Stimulated activated CD4-positive, alpha-beta T cell treated with anti-CD3 and anti-CD28 coated beads, Interleukin-4, amount 100 ng/mL, for 48 hours (primary cell): ENCODE measurements around the gene MCMBP.
"Not testable (repeated sequence)": the region's sequence is repeated elsewhere in the genome, so short reads cannot be mapped to it uniquely, and the experiment has no call there.

Experiments
- DNase-seq, 2 donors: peaks; one replicate each; pipeline ENCODE4 v3.0.0-alpha.2; 2020; ENCODE audit warnings: low read depth in 2 of 2

MCMBP gene

DNA sequence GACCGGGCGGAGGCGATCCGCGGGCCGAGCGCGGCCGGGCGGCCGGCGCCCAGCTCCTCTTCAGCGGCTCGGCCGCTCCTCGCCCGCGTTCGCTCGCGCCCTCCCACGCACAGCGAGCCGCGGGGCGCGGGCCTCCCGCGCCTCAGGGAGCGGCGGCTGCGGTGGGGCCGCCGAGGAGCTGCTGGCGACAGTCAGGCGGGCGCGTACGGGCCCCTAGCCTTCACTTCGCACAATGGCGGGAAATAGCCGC lies at the start of gene MCMBP:
Gene MCMBP (minus strand): TSS at position 234 of the 250 bp plus-strand sequence. CDS start 259 bp downstream, outside the sequence.
- DNase-seq, result no peak

GRCh38 chr10:119919826-119920225 lies 47.2 kb upstream of the MCMBP start:
- no peak for DNase-seq

DNA sequence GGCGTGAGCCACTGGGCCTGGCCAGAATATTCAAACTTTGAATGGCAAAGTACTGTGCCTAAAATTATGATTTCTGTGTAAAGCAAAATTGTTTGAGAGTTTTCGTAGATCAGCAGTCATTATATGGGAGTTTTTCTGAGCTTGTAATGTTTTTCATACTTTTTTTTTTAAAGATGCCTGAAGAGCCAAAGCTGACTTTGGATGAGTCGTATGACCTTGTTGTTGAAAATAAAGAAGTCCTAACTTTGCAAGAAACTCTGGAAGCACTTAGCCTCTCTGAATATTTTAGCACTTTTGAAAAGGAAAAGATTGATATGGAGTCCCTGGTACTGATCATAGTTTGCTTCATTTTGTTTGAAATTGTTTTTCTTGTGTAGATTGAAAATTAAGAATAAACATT lies 46.6 kb upstream of the MCMBP start:
- DNase-seq, result no peak

GRCh38 chr10:119917777-119918176 lies 45.1 kb upstream of the MCMBP start:
- DNase-seq, result no peak

DNA sequence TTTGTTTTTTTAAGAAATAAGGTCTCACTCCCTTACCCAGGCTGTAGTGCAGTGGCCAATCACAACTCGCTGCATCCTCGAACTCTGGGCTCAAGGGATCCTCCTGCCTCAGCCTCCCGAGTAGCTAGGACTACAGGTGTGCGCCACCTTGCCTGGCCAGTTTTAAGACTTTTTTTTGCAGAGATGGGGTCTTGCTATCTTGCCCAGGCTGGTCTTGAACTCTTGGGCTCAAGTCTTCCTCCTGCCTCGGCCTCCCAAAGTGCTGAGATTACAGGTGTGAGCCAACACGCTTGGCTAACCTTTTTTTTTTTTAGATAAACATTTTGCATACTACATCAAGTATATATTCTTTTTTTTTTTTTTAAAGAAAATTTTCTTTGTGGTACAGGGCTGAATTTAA lies 38.0 kb upstream of the MCMBP start:
- no peak for DNase-seq

DNA sequence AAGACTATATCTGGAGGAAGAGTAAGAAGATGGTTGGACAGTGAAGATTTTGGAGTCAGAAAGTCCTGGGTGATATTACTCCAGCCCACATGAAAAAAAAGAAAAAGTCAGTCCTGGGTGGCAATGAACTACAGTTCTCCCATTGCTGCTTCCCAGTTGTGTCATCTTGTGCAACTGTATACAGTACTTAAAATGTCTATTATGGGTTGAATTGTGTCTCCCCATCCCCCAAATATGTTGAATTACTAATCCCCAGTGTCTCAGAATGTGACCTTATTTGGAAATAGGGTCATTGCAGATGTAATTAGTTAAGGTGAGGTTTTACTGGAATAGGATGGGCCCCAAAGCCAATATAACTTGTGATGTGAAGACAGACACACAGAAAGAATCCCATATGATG lies 35.5 kb upstream of the MCMBP start:
- DNase-seq, result no peak

DNA sequence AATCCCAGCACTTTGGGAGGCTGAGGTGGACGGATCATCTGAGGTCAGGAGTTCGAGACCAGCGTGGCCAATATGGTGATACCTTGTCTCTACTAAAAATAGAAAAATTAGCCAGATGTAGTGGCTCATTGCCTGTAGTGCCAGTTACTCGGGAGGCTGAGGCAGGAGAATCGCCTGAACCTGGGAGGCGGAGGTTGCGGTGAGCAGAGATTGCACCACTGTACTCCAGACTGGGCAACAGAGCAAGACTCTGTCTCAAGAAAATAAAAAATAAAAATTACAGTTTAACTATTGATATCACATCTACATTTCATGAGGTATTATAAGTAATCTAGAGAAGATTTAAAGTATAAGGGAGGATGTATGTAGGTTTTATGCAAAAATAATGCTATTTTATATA lies 35.1 kb upstream of the MCMBP start:
- DNase-seq, result not testable (repeated sequence)

DNA sequence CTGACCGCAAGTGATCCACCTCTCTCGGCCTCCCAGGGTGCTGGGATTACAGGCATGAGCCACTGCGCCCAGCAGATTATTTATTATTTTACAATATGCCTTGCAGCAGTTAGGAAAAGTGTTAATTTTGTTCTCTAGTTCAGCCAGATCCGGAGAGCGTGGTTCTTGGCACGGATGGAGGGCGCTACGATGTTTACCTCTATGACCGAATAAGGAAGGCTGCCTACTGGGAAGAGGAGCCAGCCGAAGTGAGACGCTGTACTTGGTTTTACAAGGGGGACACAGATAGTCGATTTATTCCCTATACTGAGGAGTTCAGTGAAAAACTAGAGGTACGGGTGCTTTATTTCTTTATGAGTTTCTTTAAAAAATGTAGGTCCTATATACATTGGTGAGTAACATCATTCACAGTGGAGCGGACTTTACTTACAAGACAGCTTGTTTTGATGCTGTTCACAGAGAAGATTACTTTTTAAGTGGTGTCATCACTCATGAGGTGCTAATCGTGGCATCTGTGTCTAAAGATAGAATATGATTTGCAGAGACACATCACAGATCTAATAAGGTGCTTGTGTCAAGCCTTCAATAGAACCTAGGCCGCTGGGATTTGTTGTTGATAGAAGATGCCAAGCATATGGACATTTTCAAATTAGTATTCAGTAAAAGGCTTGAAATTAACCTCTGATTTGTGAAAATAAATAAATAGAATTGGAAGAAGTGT lies 31.5 kb upstream of the MCMBP start:
- no peak for DNase-seq

GRCh38 chr10:119898577-119898976 lies 25.9 kb upstream of the MCMBP start:
- DNase-seq, result no peak

DNA sequence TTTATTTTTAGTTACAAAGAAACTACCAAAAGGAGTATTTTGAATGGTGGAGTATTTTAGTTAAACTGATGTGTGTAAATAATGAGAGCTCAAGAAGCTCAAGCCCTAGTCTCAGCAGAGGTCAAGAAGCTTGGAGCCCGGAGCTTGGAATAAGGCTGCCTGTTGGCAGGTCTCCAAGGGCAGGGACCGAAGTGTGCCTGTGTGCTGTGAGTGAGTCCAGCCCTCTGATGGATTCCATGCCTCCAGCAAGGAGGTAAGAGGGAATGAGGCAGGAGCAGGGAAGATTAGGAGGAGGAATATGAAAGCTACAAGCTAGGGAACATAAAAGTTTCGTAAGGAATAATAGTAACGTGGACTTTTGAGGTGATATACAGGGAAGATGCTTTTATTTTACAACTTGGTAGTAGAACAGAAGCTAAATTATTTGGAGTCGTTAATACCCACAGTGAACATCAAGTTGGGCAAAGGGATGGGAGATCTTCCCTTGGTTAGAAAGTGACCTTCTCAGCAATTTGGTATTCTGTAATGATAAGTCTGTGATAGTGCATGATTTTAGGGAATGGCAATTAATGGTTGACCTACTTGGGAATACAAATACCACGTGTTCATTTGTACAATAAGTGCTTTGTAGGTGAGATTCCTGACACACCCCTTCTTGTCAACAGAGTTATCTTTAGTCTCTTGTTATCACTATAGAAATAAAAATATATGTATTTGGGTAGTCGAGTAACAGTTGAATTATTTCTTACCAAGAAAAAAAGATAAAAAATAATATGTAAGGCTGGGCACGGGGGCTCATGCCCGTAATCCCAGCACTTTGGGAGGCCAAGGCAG lies 24.5 kb upstream of the MCMBP start:
- DNase-seq, result no peak

DNA sequence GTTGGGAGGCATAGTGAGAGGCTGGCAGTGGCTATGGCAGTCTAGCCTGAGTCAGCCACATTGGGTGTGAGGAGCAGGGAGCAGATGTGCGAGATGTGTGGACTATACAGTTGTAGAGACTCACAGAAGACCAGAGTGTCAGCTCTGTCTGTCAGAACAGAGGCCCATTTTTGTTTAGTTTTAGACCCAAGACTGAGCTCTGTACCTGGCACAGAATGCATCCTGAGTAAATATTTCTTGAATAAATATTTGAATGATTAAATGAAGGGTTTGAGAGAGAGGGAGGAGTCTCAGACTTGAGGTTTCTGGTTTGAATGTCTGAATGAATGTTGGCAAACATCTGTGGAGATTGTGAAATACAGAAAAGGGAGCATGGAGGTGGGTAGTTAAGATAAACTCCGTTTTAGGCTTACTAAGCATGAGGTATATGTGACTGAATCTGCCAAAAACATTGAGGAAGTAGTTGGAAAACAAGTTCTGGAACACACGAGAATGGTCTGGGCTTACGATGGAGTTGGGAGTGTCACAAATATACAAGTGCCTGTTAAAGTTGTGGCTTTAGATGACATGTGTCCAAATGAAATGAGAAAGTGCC lies 23.5 kb upstream of the MCMBP start:
- no peak for DNase-seq

GRCh38 chr10:119893845-119894427 lies 21.3 kb upstream of the MCMBP start:
- DNase-seq, result no peak

DNA sequence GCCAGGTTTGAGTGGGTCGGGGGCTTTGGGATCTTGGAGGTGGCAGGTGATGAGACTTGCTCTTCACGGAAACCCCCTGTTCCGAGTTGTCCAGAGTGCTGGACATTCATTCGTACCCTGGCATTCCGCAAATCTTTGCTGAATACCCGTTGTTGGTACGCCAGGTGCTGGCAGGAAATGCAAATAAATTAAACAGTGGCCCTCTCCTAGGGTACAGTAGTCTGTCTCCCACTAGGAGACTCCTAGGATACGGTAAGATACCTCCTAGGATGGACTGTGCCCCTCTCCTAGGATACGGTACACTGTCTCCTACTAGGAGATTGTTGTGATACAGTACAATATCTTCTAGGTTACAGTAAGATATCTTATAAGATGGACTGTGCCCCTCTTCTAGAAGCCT lies 20.4 kb upstream of the MCMBP start:
- no peak for DNase-seq

DNA sequence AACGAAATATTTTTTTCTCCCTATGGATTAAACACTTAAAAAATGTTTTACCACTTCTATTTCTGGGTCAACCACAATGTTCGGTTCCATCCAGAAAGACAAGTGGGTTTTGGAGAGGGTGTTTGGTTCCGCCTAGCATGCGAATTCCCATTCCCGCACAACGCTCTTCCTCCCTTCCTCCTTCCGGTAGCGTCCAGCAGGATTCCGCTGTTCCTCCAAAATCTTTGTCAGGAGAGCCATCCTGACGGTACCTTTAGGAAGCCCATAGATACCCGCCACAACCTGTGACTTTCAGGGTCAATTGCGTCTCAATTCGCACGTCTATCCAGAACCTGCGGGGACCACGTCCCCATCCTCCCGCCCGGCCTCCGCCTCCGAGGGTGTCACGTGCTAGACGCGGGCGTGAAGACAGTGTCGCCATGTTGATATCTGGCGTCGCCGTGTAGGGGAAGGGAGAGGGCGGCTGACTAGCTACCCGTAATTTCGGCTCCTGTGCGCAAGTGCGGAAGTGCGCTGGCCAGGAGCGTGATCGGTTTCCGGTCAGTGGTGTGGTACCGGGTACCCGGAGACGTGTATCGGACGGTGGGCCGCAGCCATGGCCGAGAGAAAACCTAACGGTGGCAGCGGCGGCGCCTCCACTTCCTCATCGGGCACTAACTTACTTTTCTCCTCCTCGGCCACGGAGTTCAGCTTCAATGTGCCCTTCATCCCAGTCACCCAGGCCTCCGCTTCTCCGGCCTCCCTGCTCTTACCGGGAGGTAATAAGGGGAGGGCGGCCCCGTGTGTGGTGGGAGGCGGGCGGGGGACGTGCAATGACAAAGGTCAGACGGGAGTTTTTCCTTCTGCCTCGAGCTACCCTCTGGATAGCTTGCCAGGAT lies 19.8 kb upstream of the MCMBP start, which contains the start of gene SEC23IP:
Gene SEC23IP (plus strand): TSS at position 543 of the 878 bp plus-strand sequence. CDS start 53 bp downstream, at position 596.
- peak; percentile 90 for DNase-seq

GRCh38 chr10:119891849-119892187 lies 19.2 kb upstream of the MCMBP start:
- not testable (repeated sequence) for DNase-seq

- not testable (repeated sequence) for DNase-seq
Measured at GRCh38 chr10:119890307-119890706, 17.7 kb upstream of the MCMBP start.

DNA sequence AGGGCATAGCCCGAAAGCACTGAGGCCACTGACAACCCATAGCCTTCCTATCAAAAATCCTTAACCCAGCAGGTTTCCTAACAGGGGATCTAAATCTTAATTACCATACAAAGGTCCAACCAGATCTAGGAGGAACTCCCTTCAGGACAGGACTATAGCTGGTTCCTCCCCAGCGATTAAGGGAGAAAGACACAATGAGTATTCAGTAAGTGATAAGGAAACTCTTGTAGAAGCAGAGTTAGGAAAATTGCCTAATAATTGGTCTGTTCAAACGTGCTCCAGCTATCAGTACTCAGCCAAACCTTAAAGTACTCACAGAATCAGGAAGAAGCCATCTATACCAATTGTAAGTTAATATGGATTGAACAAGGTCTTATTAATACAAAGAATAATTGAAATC lies 16.6 kb upstream of the MCMBP start:
- not testable (repeated sequence) for DNase-seq

DNA sequence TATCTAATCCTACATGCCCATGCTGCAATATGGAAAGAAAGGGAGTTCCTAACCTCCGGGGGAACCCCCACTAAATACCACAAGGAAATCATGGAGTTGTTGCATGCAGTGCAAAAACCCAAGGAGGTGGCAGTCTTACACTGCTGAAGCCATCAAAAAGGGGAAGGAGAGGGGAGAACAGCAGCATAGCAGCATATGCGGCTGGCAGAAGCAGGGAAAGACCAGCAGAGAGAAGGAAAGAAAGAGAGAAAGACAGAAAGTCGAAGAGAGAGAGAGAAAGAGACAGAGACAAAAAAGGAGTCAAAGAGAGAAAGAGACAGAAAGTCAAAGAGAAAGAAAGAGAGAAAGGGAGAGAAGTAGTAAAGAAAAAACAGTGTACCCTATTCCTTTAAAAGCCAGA lies 16.1 kb upstream of the MCMBP start:
- DNase-seq, result not testable (repeated sequence)

DNA sequence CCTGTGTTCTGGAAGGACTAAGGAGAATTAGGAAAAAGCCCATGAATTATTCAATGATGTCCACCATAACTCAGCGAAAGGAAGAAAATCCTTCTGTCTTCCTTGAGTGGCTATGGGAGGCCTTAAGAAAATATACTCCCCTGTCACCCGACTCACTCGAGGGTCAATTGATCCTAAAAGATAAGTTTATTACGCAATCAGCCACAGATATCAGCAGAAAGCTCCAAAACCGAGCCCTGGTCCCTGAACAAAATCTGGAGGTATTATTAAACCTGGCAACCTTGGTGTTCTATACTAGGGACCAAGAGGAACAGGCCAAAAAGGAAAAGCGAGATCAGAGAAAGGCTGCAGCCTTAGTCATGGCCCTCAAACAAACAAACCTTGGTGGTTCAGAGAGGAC lies 13.4 kb upstream of the MCMBP start:
- not testable (repeated sequence) for DNase-seq

DNA sequence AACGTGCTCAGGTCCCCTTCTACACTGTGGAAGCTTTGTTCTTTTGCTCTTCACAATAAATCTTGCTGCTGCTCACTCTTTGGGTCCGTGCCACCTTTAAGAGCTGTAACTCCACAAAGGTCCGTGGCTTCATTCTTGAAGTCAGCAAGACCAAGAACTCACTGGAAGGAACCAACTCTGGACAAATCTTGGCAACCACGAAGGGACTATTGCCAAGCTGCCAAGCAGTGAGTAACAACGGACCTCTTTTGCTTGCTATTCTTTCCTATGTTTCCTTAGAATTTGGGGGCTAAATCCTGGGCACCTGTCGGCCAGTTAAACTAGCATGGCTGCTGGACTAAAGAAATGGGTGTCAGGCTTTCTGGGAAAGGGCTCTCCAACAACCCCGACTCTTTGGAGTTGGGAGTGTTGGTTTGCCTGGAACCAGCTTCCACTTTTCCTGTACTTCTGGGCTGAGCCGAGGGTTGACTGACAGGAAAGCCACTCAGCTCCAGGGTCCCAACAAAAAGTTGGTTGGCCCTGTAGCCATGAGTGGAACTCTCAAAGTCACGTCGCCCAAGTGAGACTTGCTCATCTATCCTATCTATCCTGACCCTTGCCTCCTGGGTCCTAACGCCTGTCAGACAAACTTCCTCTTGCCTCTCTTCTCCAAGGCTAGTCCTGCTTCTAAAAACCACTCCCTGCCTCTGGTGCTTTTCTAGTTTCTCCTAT lies 11.4 kb upstream of the MCMBP start:
- DNase-seq, result not testable (repeated sequence)

DNA sequence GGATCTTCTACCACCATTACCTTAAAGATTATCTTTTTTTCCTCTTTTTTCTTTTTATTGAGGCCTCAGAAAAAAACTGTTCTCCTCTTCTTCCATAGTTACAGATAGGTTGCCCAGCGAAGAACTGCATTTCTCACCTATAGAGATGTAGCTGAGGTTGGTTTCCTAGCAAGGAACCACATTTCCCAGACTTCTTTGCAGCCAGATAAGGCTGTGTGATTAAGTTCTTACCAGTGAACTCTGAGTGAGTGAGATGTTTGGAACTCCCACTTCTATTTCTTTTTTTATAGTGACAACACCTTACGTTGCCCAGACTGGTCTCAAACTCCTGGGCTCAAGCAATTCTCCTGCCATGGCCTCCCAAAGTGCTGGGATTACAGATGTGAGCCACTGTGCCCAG lies 5.9 kb upstream of the MCMBP start:
- DNase-seq, result no peak
